EL (cell line): ENCODE data around the gene MTERF2.

ENCODE experiments used
- DNase-seq: peaks from one replicate; pipeline ENCODE4 v3.0.0-alpha.2; 2016

MTERF2 gene

GRCh38 chr12:106950591-106950990 lies 36.4 kb downstream of the MTERF2 start:
- DNase-seq, result no peak

GRCh38 chr12:106947461-106947860 lies 39.5 kb downstream of the MTERF2 start:
- DNase-seq, result no peak

- DNase-seq, result no peak
Observed at GRCh38 chr12:106945261-106945851, 41.6 kb downstream of the MTERF2 start.

GRCh38 chr12:106942775-106943174 lies 44.2 kb downstream of the MTERF2 start:
- DNase-seq, result no peak

- no peak for DNase-seq
Observed at GRCh38 chr12:106941481-106942156, 45.3 kb downstream of the MTERF2 start.

GRCh38 chr12:106934277-106934676 lies 52.7 kb downstream of the MTERF2 start:
- no peak for DNase-seq
